HL-60 (cell line): Measurements from ENCODE around the gene DBF4B.
"Not testable (repeated sequence)": the region's sequence is repeated elsewhere in the genome, so short reads cannot be mapped to it uniquely, and the experiment has no call there.

ENCODE experiments used
- DNase-seq, 2 experiments: peaks; one replicate each; pipeline ENCODE4 v3.0.0-alpha.2; 2010 to 2020; ENCODE audit warnings: low read depth in 1 of 2, low spot score in 1 of 2
- H3K27ac ChIP-seq: fragments of 250-450 bp; sonication (Bioruptor Pico); replicated peaks from 2 replicates; pipeline ENCODE4 v1.5.1; 2020; ENCODE audit warnings: mild to moderate bottlenecking, moderate library complexity
- H3K27me3 ChIP-seq: fragments of 250-450 bp; sonication (Bioruptor Pico); 2 replicates; pipeline ENCODE4 v1.5.1; 2021; ENCODE audit warnings: mild to moderate bottlenecking, moderate library complexity; ENCODE audit not compliant: insufficient read depth, poor library complexity, severe bottlenecking
- H3K4me3 ChIP-seq: replicated peaks from 2 replicates; pipeline ENCODE4 v1.5.1; 2011; ENCODE audit warnings: mild to moderate bottlenecking, control low read depth, low read length; ENCODE audit not compliant: insufficient read depth
- GABPA ChIP-seq: IDR thresholded peaks from 2 replicates; pipeline ENCODE4 v1.6.1; 2012; ENCODE audit warnings: low read depth
- POLR2AphosphoS5 ChIP-seq: IDR thresholded peaks from 2 replicates; pipeline ENCODE4 v1.6.1; 2012; ENCODE audit warnings: low read depth
- REST ChIP-seq: IDR thresholded peaks from 2 replicates; pipeline ENCODE4 v1.6.1; 2012; ENCODE audit warnings: low read depth; ENCODE audit not compliant: insufficient replicate concordance
- SPI1 ChIP-seq: IDR thresholded peaks from 2 replicates; pipeline ENCODE4 v1.6.1; 2012; ENCODE audit warnings: low read depth, mild to moderate bottlenecking, borderline replicate concordance
- TF ChIP-seq, protein P1 (sequence below): IDR thresholded peaks from one replicate; pipeline ENCODE4 v1.5.1; 2011; ENCODE audit warnings: low read length, control low read depth, inconsistent platforms; ENCODE audit not compliant: insufficient read depth

The DBF4B gene

GRCh38 chr17:44741316-44741715, 32.9 kb downstream of the DBF4B start:
- H3K27ac ChIP-seq = no peak overlapping the region
- TF ChIP-seq GABPA = no peak
- TF ChIP-seq, protein P1, sequence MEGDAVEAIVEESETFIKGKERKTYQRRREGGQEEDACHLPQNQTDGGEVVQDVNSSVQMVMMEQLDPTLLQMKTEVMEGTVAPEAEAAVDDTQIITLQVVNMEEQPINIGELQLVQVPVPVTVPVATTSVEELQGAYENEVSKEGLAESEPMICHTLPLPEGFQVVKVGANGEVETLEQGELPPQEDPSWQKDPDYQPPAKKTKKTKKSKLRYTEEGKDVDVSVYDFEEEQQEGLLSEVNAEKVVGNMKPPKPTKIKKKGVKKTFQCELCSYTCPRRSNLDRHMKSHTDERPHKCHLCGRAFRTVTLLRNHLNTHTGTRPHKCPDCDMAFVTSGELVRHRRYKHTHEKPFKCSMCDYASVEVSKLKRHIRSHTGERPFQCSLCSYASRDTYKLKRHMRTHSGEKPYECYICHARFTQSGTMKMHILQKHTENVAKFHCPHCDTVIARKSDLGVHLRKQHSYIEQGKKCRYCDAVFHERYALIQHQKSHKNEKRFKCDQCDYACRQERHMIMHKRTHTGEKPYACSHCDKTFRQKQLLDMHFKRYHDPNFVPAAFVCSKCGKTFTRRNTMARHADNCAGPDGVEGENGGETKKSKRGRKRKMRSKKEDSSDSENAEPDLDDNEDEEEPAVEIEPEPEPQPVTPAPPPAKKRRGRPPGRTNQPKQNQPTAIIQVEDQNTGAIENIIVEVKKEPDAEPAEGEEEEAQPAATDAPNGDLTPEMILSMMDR = no peak
- TF ChIP-seq SPI1 = no peak
- TF ChIP-seq POLR2AphosphoS5 = no peak
- no peak for TF ChIP-seq REST
- H3K27me3 ChIP-seq = no peaks in the 10 kb centered on the region
- H3K4me3 ChIP-seq = no peak overlapping the region
- no peak for DNase-seq

DNA sequence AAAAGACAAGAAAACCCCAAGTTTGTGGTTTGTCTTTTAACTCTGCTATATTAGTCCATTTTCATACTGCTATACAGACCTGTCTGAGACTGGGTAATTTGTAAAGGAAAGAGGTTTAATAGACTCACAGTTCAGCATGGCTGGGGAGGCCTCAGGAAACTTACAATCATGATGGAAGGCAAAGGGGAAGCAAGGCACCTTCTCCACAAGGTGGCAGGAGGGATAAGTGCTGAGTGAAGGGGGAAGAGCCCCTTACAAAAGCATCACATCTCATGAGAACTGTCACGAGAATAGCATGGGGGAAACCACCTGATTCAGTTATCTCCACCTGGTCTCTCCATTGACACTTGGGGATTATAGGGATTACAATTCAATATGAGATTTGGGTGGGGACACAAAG, 36.8 kb downstream of the DBF4B start:
- no peaks in the 10 kb centered on the region for H3K27me3 ChIP-seq
- TF ChIP-seq GABPA (no peak), POLR2AphosphoS5 (no peak), REST (no peak), SPI1 (no peak)
- TF ChIP-seq, protein P1 = no peak
- DNase-seq = no peak
- no peak overlapping the region for H3K27ac ChIP-seq
- H3K4me3 ChIP-seq = no peak overlapping the region

DNA sequence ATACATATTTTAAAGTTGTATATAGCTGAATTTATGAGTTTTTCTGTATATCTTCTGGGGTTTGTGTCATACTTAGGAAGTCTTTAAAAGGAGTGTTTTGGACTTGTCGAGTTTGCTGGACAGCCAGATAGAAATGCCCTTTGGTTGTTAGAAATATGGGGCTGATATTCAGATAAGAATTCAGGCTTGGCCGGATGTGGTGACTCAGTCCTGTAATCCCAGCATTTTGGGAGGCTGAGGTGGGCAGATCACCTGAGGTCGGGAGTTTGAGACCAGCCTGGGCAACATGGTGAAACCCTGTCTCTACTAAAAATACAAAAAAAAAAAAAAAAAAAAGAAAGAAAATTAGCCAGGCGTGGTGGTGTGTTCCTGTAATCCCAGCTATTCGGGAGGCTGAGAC, 37.3 kb downstream of the DBF4B start:
- not testable (repeated sequence) for H3K27ac ChIP-seq, DNase-seq, H3K4me3 ChIP-seq, H3K27me3 ChIP-seq

DNA sequence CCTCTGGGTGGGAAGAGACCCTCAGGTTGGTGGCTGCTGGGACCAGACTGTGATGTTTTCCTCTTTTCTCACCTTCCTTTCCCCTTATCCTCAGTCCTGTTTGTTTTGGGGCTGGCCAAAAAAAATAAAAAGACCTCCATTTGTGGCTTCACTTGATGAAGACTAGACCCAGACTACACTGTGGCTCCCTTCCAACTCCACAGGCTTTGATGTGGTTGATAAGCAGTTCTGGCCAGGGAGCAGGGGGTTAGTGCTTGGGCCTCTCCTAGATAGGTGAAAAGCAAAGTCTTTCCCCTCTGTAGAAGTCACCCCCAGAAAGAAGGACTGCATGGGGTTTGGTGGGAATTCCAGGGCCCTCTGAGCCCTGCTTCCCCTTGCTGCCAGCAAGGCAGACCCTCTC, 39.1 kb downstream of the DBF4B start:
- H3K27ac ChIP-seq = no peak overlapping the region
- H3K27me3 ChIP-seq = no peaks in the 10 kb centered on the region
- TF ChIP-seq SPI1 (no peak), GABPA (no peak), POLR2AphosphoS5 (no peak), REST (no peak)
- TF ChIP-seq, protein P1 = no peak
- no peak overlapping the region for H3K4me3 ChIP-seq
- DNase-seq = no peak
